Activated T-helper 9 cell treated with anti-CD3 and anti-CD28 coated beads, Interleukin-2, amount 50 U/mL, for 16 hours (primary cell): ENCODE measurements around the gene RGS10.
"Not testable (repeated sequence)": the region's sequence is repeated elsewhere in the genome, so short reads cannot be mapped to it uniquely, and the experiment has no call there.

Experiments used
- DNase-seq: peaks from one replicate; pipeline ENCODE4 v3.0.0-alpha.2; 2020; ENCODE audit warnings: low read depth

RGS10 gene

GRCh38 chr10:119538632-119539358 is 3.7 kb downstream of the RGS10 start:
- no peak for DNase-seq

DNA sequence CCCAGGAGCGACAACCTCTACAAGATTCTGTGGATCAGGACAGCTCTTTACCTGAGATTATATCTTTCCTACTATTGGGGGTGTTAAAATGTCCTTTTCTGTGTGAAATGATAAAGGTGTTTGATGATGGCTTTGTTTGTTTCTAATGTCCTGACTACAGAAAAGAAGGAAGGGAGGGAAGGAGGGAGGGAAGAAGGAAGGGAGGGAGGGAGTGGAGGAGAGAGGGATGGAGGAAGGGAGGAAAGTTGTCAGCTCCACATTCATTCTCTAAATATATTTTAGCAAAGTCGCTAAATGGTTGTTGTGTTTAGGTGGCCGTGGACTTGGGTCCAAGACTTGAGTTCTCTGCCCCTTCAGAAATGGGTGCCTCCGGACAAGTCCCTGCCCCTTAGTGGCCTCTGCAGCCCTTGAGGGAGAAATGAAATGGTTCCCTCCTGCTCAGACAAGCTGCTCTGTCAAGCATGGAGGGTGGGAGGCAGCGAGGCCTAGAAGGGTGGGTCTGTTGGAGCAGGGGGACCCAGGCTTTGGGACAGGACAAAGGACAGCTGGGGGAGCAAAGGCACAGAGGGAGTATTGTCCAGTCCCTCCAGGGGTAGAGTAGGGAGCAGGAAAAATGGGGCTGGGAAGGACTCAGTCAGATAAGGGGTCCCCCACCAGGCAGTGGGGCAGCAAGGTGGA is 4.4 kb downstream of the RGS10 start:
- no peak for DNase-seq

DNA sequence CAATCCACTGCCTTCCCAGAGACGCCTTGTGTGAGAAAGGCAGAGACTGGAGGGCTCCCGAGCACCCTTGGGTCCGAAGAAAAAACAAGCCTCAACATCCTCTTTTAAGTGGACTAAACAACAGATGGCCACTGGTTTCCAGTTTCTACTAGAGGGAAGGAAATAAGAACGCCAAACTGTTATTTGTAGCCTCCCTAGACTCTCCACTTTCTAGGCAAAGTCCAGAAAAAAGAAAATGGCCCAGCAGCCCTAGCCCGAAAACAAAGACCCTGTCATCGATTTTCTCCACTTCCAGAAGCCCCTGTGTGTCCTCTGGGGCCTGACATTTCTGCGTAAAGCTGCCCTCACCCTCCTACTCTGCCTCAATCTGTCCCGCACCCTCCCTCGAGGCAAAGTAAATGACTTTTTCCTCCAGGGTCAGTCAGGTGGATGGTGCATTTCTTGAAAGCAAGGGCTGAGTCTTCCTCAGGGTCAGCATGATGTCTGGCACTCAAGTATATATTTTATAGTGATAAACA is 6.0 kb downstream of the RGS10 start:
- DNase-seq = no peak

DNA sequence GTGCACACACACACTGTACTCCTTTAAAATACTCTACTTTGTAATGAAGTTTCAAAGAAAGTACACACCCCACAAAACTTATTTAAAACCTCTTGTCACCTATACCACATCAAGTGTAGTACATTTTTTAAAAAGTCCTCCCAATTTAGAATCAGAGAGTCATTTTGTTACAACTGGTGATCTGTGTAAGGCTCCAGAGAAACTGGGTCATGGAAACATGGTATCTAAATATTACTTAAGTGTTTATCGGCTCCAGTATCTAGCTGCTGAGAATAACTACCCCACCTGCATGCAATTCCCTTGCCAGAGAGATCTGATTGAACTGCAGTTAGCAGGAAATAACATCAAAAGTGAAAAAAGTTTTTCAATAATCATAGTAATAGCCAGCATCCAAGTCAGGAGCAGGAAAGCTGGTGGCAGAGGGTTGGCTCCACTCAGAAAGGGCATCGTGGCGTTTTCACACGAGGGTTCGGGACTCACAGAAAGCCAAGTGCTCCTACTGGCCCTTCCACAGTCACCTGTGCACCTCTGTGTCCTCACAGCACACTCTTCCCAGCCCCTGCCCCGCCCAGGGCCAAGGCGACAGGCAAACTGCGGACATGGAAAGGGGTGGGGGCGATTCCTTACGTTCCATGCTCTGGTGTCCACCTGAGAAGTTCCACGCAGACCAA is 6.5 kb downstream of the RGS10 start:
- DNase-seq = no peak

- no peak for DNase-seq
Observed at GRCh38 chr10:119535305-119535704, 7.2 kb downstream of the RGS10 start.

GRCh38 chr10:119533473-119533872 is 9.0 kb downstream of the RGS10 start:
- DNase-seq = no peak

- DNase-seq = not testable (repeated sequence)
Observed at GRCh38 chr10:119532791-119533190, 9.7 kb downstream of the RGS10 start.

GRCh38 chr10:119532251-119532650 is 10.3 kb downstream of the RGS10 start:
- not testable (repeated sequence) for DNase-seq

- no peak for DNase-seq
Observed at GRCh38 chr10:119531067-119531466, 11.5 kb downstream of the RGS10 start.

GRCh38 chr10:119528663-119529237 is 13.8 kb downstream of the RGS10 start:
- not testable (repeated sequence) for DNase-seq

GRCh38 chr10:119526621-119527592 is 15.6 kb downstream of the RGS10 start:
- DNase-seq = no peak

GRCh38 chr10:119526149-119526548 is 16.4 kb downstream of the RGS10 start:
- DNase-seq = no peak

DNA sequence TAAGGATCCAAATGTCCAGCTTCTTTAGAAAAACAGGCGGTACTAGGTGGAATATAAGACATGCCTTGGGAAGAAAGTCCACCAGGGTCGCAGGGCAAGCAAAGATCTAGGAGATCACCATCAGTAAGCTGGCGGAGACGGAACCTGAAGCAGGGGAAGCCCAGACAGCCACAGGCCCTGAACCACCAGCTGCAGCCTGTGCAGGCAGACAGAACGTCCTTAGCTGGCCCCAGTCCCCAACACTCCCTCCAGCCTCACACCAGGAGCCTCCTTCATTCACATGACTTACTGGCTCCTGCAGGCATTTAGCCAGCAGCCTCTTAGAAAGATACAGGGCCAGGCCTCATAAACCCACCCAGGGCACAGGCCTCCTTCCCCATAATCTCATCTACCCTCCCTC is 17.4 kb downstream of the RGS10 start:
- no peak for DNase-seq

GRCh38 chr10:119524720-119525070 is 17.8 kb downstream of the RGS10 start:
- no peak for DNase-seq

- no peak for DNase-seq
Observed at GRCh38 chr10:119523895-119524719, 18.4 kb downstream of the RGS10 start.

DNA sequence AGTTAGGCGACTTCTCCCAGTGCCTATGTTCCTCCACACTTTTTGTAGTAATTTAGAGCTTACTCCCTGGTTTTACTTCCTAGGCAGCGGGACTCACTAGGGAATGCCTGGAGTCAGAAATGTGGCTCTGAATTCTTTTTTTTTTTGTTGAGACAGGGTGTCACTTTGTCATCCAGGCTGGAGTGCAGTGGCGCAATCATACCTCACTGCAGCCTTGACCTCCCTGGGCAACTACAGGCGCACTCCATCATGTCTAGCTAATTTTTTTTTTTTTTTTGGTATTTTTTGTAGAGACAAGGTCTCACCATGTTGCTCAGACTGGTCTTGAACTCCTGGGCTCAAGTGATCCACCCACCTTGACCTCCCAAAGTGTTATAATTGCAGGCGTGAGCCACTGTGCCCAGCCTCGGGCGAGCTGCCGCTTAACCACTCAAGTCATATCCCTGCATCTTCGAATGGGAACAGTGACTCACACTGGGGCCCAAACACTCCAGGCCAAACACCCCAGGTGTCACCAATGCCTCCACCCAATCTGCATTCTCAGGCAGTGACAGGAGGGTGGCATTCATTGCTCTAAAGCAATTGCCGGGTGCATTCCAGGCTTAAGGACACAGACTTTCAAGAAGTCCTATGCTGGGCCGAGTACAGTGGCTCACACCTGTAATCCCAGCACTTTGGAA is 19.6 kb downstream of the RGS10 start:
- DNase-seq = no peak

- no peak for DNase-seq
Observed at GRCh38 chr10:119521443-119522204, 20.9 kb downstream of the RGS10 start.

- DNase-seq = no peak
Observed at GRCh38 chr10:119520283-119520682, 22.2 kb downstream of the RGS10 start.

DNA sequence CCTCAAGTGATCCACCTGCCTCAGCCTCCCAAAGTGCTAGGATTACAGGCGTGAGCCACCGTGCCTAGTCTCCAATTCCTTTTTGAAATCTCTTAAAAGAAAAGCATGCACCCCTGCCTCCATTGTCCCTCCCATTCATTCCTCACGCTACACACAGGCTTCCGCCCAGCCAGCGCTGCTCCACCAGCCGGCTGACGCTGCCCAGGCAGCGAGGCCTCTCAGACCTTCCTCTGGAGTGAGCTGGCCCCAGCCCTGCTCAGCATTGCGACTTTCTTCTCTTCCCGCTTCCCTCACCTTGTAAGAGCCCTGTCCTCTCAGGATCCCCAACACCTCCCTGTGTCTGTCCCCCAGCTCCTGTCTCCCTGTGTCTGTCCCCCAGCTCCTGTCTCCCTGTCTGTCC is 23.6 kb downstream of the RGS10 start:
- DNase-seq = no peak
